22Rv1 (cell line): ENCODE results near the gene NPFFR2.

ENCODE experiments used
- CTCF ChIP-seq: fragments of 450-650 bp; IDR thresholded peaks from 2 replicates; pipeline ENCODE4 v1.5.1; 2017; ENCODE audit warnings: mild to moderate bottlenecking
- ZFX ChIP-seq: fragments of 450-650 bp; IDR thresholded peaks from 2 replicates; pipeline ENCODE4 v1.6.1; 2017; ENCODE audit warnings: antibody characterized with exemption, borderline replicate concordance

- TF ChIP-seq CTCF (no peak), ZFX (no peak)
These were observed 80.1 kb downstream of the NPFFR2 start for GRCh38 chr4:72111863-72112262.
